ENCODE measurements around the gene TUBGCP5.
"Not testable (repeated sequence)": the region's sequence is repeated elsewhere in the genome, so short reads cannot be mapped to it uniquely, and the experiment has no call there.

TUBGCP5 gene

DNA sequence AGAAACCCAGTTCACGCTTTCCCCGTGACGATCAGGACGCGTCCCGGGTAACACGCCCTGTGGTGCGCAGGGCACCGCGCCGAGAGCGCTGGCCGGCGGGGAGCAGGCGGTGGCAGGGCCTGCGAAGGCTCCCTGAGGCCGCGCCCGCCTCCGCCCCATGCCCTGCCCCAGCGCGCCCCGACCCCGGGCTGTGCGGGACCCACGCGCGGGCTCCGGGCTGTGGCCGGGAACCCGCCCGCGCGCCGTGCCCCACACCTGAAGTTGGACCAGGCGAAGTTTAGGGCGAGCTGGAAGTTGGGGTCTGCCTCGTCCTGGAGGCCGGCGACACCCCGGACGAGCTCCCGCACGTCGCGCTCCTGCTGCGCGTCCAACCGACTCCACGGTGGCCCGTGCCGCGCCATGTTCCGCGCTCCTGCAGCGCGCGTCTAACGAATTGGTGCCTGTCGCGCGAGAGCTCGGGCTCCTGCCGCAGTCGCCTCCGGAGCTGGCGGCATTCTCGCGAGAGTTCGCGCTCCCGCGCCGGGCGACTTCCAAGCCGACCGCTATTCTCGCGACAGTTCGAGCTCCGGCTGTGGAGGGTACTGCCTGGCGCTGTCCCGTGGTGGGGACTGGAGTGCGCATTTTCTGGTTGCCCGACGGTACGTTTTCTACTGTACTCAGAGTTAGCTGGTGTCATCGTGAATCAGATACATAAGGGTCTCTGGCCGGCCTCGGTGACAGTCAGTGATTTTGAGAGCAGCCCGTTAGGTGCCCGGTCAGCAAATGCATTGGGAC, at the start of gene TUBGCP5:
Gene TUBGCP5, minus strand, starts transcription at position 427 of the 774 bp plus-strand sequence. Its CDS starts 26 bp downstream, at position 401.
- peak; percentile 96 for DNase-seq

DNA sequence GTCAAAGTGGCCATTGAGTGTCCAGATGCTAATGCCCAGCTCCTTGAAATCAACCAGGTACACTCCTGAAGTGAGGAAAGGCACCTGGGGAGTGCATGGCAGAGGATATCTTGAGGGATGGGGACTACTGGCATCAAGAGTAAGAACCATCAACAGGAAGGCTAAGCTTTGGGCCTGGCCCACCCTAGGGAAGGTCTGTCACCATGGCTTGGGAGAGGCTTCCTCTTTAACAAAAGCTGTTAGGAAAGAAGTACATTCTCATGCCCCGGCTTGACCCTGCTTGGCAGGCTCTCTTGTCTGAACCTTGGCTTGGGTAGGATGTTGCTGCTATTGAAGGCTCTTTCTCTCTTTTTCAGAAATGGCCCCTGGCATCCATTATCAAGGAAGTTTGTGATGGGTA, 43.7 kb upstream of the TUBGCP5 start:
- DNase-seq, result no peak

DNA sequence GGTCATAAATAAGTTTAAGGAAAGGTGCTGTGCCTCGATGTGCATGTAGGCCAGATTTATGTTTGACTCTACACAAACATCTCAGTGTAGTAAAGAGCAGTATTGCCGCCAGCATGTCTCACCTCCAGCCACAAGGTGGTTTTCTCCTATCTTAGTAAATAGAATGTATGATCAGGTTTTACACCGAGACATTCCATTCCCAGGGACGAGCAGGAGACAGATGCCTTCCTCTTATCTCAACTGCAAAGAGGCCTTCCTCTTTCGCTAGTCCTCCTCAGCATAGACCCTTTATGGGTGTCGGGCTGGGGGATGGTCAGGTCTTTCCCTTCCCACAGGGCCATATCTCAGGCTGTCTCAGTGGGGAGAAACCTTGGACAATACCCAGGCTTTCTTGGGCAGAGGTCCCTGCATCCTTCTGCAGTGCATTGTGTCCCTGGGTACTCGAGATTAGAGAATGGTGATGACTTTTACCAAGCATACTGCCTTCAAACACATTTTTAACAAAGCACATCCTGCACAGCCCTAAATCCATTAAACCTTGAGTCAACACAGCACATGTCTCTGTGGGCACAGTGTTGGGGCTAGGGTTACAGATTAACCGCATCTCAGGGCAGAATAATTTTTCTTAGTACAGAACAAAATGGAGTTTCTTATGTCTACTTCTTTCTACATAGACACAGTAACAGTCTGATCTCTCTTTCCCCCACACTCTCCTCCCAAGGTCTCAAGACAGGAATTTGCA, 42.8 kb upstream of the TUBGCP5 start:
- not testable (repeated sequence) for DNase-seq

DNA sequence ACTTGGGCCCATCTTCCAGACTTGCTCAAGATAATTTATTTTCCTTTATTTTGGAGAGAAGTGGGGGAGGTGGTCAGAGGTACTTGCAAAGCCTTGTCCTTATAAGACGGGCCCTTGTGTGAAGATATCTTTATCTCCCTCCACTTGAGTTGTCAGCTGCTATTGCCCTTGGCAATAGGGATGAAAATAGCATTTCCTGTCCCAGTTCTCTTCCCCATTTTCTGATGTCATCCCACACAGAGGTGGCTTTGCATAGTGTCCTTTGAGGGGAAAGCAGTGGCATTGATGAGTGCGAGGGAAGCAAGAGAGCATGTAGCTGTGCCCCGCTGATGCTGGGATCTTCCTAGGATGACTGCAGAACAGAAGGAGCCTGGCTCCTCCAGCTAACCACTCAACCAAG, 41.9 kb upstream of the TUBGCP5 start:
- no peak for DNase-seq

DNA sequence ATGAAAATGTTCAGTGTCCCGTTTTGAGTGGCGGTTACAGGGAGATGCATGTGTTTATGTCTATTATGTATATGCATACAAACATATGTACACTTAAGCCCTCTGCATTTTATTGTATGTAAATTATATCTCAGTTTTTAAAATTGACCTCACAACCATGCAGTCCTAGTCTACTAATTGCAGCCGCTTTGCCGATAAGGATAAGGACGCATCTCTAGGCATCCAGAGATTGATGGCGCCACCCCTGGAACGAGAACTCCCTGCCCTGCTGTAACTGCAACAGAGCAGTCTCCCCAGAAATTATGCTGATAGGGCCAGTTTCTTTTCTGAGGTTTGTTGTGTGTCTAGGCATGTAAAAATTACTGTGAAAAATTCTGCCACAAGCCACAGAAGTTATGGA, 40.4 kb upstream of the TUBGCP5 start:
- peak; percentile 21 for DNase-seq

DNA sequence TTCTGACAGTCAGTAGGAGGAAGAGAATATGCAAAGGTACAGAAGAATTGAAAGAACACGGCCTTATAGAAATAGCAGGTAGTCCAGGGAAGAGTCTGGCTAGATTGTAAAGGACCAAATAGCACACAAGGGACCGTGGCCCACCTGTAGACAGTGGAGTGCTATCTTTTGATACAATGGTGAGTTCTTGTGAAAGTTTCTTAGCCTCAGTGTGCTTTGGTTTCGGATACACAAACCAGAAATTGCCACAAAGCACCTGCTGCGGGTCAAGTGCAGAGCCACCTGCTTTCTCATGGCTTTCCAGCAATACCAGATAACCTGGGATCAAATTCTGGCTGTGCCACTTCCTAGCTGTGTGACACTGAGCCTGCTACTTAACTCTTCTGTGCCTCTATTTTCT, 36.6 kb upstream of the TUBGCP5 start:
- DNase-seq, result peak; percentile 31

DNA sequence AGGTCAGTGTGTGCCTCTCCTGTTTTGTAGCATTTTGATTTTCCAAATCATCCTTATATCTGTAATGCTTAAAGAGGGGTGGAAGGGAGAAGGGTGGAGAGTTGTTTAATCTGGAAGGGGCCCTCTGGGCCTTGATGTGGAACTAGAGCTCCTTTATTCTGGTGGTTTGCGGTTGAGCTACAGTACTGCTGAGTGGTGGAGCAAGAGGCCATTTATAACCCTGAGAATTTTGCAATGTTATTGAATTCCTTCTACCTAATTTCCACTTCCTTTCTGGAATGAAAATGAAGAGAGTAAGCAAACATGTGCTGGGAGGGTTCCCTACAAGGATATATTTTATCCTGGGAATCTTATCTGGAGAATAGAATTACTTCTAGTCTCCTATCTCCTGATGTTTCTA, 35.3 kb upstream of the TUBGCP5 start:
- DNase-seq, result peak; percentile 65

DNA sequence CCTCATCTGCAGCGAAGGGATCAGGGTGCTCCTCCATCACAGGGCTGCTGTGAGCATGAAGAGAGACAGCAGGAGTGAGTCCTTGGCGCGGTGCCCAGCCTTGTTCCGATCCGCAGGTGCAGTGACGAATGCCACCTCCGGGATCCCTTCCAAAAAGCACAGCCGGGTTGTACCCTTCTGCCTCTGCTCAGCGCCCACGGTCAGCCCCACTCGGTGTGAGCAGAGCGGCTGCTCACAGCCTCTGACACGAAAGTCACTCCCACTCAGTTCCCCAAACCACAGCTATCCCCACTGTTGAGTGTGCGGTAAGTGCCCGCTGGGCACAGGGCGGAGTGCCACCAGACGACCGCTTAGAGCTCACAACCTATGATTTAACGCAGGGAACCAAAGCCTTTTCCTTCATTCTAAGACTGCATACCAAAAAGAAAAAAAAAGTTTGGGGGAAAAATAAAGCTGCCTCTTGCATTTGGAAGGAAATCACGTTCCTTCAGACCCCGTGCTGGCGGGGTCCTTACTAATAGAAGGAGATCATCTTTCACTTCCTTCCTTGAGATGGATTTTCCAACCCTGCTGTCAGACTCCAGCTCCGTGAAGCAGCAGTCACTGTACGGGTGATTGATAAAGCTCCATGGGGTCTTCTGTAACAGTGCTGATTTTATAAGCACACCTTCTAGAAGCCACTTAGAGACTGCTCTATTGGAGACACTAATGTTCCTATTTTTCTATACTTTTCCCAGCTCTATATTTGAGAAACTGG, 34.7 kb upstream of the TUBGCP5 start:
- peak; percentile 96 for DNase-seq

DNA sequence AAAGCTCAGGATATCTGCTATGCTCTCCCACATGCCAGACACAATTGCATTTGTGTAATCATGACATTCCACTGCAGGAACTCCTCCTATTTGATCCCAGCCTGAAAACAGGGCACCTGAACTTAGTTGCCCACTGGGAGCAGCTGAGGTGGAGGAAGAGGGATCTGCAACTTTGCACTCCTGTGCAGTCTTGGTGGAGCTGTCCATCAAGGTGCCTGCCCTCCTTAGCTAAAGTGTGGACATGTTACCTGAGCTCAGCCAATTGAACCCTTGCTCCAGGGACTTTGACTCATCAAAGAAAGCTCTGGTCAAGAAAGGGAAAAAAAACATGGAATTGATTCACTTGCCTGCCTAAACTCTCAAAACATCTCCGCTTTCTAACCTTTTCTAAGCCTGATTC, 33.3 kb upstream of the TUBGCP5 start:
- no peak for DNase-seq

DNA sequence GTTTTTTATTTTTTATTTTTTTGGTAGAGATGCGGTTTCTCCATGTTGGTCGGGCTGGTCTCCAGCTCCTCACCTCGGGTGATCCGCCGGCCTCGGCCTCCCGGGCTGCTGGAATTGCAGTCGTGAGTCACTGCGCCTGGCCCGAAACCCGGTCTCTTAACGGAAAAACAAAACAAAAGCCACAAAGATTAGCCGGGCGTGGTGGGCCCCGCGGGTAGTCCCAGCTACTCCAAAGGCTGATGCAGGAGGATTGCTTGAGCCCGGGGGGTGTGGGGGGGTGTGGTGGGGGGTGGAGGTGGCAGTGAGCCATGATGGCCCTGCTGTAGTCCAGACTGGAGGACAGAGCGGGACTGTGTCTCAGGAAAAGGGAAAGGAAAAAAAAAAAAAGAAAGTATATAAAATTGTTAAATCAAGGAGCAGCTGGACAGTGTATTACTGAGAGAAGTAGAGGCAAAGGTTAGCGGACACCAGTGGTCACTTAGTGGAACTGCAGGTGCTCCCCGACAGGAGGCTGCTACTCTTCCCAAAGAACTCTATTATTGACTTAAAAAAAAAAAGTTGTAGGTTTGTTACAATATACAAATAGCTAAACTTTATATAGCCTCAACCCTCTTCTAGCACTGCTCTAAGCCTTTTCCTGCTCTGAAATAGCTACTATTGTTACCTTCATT, 30.3 kb upstream of the TUBGCP5 start:
- no peak for DNase-seq

DNA sequence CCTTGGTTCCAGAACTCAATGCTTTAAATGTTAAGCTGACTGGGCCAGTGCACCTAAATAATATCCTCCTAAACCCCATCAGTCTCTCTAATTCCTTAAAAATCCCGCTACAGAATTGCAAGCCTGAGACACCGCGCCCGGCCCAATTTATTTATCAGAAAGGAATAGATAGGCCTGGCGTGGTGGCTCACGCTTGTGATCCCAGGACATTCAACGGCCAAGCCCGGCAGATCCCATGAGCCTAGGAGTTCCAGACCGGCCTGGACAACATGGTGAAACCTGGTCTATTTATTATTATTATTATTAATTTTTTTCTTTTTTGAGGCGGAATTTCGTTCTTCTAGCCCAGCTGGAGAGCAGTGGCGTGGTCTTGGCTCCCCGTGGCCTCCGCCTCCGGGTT, 28.0 kb upstream of the TUBGCP5 start:
- no peak for DNase-seq

DNA sequence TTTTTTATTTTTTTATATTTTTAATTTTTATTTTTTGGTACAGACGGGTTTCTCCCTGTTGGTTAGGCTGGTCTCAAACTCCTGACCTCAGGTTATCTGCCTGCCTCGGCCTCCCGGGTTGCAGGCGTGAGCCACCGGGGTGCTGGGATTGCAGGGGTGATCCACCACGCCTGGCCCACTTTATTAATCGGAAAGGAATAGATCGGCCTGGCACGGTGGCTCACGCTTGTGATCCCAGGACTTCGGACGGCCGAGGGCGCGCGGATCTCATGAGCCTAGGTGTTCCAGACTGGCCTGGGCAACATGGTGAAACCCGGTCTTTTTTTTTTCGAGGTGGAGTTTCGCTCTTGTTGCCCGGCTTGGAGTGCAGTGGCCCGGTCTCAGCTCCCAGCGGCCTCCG, 26.5 kb upstream of the TUBGCP5 start:
- DNase-seq, result no peak

DNA sequence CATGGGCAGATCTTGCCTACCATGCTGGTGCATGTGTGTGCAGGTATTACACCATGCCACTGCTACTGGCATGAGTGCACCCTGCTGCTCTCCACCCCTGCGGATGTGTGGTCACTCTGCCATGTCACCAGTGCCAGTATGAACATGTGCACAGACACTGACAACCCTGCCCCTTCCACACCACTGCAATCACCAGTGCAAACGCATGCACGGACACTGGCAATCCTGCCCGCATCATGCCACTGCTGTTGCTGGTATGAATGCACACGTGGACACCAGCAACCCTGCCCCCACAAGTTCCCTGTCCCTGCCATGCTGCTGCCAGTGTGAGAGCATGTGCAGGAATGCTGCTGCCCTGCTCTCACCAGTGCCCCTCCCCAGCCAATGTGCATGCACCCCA, 24.8 kb upstream of the TUBGCP5 start:
- DNase-seq, result no peak

DNA sequence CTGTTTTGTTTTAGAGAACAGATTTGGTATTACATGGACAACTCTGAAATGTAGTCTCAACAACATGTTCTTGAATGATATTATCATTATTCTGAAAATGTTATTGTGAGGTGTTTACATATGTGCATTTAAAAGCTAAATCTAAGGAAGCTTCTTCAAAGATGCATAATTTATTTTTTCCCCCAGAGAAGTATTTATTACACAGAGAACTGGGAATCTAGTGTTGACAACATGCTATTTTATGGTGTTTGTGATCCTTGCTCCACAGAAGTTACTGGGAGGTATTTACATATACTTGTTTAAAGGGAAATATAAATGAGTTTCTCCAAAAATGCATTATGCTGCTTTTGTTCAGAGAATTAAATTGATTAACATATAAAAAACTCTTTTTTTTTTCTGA, 18.3 kb upstream of the TUBGCP5 start:
- DNase-seq, result no peak

DNA sequence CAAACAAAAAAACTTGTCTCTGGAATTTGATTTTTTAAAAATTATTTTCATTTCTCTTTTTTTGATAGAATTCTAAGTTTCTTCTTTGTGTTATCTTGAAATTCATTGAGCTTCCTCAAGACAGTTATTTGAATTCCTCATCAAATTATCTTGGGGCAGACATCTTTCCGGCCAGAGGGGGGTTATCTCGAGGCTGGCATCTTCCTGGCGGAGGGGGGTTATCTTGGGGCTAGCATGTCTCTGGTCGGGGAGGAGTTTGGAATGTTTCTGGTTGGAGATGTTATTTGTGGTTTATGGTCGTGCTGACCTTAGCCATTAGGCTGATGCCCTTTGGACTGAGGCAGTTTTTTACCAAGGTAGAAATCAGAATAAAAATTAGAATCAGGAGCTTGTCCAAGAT, 15.9 kb upstream of the TUBGCP5 start:
- DNase-seq, result no peak

DNA sequence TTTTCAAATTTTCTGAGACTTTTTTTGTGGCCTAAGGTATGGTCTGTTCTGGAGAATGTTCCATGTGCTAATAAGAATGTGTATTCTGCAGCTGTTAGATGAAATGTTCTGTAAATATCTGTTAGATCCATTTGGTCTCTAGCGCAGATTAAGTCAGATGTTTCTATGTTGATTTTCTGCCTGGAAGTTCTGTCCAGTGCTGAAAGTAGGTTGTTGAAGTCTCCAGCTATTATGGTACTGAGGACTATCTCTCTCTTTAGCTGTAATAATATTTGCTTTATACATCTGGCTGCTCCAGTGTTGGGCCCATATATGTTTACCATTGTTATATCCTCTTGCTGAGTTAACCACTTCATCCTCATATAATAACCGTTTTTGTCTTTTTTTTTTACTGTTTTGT, 13.2 kb upstream of the TUBGCP5 start:
- no peak for DNase-seq

DNA sequence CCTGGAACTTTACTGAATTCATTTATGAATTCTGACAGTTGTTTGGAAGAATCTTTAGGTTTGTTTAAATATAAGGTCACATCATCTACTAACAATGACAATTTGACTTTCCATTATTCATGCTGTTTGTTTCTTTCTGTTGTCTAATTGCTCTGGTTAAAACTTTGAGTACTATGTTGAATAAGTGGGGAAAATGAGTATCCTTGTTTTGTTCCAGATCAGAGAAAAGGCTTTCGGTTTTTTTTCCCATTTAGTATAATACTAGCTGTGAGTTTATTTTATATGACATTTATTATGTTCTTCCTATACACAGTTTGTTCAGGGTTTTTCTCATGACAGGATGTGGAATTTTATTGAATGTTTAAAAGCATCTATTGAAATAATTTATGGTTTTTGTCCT, 11.3 kb upstream of the TUBGCP5 start:
- DNase-seq, result no peak

DNA sequence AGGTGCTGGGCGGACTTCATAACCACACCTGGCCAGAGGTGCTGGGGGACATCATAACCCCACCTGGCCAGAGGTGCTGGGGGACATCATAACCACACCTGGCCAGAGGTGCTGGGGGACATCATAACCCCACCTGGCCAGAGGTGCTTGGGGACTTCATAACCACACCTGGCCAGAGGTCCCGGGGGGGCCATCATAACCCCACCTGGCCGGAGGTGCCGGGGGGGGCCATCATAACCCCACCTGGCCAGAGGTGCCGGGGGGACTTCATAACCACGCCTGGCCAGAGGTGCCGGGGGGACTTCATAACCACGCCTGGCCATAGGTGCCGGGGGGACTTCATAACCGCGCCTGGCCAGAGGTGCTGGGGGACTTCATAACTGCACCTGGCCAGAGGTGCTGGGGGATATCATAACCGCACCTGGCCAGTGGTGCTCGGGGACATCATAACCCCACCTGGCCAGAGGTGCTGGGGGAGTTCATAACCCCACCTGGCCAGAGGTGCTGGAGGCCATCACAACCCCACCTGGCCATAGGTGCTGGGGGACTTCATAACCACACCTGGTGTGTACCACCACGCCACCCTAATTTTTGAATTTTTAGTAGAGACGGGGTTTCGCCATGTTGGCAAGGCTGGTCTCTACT, 10.7 kb upstream of the TUBGCP5 start:
- DNase-seq, result no peak

DNA sequence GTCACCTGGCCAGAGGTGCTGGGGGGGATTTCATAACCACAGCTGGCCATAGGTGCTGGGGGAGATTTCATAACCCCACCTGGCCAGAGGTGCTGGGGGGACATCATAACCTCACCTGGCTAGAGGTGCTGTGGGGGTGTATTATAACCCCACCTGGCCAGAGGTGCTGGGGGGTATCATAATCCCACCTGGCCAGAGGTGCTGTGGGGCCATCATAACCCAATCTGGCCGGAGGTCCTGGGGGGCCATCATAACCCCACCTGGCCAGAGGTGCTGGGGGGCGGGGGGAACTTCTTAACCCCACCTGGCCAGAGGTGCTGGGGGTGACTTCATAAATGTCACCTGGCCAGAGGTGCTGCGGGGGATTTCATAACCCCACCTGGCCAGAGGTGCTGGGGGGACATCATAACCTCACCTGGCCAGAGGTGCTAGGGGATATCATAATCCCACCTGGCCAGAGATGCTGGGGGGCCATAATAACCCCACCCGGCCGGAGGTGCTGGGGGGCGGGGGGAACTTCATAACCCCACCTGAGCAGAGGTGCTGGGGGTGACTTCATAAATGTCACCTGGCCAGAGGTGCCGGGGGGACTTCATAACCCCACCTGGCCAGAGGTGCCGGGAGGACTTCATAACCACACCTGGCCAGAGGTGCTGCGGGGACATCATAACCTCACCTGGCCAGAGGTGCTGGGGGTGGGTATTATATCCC, 9.4 kb upstream of the TUBGCP5 start:
- not testable (repeated sequence) for DNase-seq

DNA sequence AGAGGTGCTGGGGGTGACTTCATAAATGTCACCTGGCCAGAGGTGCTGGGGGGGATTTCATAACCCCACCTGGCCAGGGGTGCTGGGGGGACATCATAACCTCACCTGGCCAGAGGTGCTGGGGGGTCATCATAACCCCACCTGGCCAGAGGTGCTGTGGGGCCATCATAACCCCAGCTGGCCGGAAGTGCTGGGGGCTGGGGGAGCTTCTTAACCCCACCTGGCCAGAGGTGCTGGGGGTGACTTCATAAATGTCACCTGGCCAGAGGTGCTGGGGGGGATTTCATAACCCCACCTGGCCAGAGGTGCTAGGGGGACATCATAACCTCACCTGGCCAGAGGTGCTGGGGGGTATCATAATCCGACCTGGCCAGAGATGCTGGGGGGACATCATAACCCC, 4.6 kb upstream of the TUBGCP5 start:
- not testable (repeated sequence) for DNase-seq

DNA sequence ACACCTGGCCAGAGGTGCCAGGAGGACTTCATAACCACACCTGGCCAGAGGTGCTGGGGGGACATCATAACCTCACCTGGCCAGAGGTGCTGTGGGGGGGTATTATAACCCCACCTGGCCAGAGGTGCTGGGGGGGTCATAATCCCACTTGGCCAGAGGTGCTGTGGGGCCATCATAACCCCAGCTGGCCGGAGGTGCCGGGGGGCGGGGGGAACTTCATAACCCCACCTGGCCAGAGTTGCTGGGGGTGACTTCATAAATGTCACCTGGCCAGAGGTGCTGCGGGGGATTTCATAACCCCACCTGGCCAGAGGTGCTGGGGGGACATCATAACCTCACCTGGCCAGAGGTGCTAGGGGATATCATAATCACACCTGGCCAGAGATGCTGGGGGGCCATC, 4.2 kb upstream of the TUBGCP5 start:
- DNase-seq, result not testable (repeated sequence)

DNA sequence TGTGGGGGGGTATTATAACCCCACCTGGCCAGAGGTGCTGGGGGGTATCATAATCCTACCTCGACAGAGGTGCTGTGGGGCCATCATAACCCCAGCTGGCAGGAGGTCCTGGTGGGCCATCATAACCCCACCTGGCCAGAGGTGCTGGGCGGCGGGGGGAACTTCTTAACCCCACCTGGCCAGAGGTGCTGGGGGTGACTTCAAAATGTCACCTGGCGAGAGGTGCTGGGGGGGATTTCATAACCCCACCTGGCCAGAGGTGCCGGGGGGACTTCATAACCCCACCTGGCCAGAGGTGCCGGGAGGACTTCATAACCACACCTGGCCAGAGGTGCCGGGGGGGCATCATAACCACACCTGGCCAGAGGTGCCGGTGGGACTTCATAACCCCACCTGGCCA, 2.4 kb upstream of the TUBGCP5 start:
- not testable (repeated sequence) for DNase-seq

Data from RPMI8226 (cell line).